IPS-18a (cell line): ENCODE measurements around the gene FSHR.

Experiments
- H3K27ac ChIP-seq: one replicate; pipeline ENCODE4 v1.5.1; 2013; ENCODE audit warnings: low read length
- H3K27me3 ChIP-seq: one replicate; pipeline ENCODE4 v1.6.1; 2013; ENCODE audit warnings: mild to moderate bottlenecking, low read length; ENCODE audit not compliant: control insufficient read depth, insufficient read depth
- H3K36me3 ChIP-seq: one replicate; pipeline ENCODE4 v1.6.1; 2013; ENCODE audit warnings: low read depth, low read length; ENCODE audit not compliant: control insufficient read depth
- H3K4me1 ChIP-seq: one replicate; pipeline ENCODE4 v1.6.1; 2013; ENCODE audit warnings: low read depth, low read length; ENCODE audit not compliant: control insufficient read depth
- H3K4me3 ChIP-seq: one replicate; pipeline ENCODE4 v1.5.1; 2013; ENCODE audit warnings: low read length
- H3K9ac ChIP-seq: one replicate; pipeline ENCODE4 v1.6.1; 2013; ENCODE audit warnings: mild to moderate bottlenecking, low read length, moderate library complexity
- H3K9me3 ChIP-seq: one replicate; pipeline ENCODE4 v1.6.1; 2013; ENCODE audit warnings: low read depth, low read length; ENCODE audit not compliant: control insufficient read depth

FSHR gene

GRCh38 chr2:48938231-48938630, 216.1 kb downstream of the FSHR start:
- Histone ChIP-seq H3K4me1 (peaks cover 5% of the 10 kb centered on the region), H3K27me3 (no peaks in the 10 kb centered on the region), H3K27ac (no peak overlapping the region), H3K36me3 (no peaks in the 10 kb centered on the region), H3K9me3 (no peaks in the 10 kb centered on the region), H3K4me3 (no peak overlapping the region), H3K9ac (no peak overlapping the region)

- H3K27ac ChIP-seq: no peak overlapping the region
- no peak overlapping the region for H3K4me3 ChIP-seq
- no peaks in the 10 kb centered on the region for H3K4me1 ChIP-seq
- no peaks in the 10 kb centered on the region for H3K27me3 ChIP-seq
- no peaks in the 10 kb centered on the region for H3K9me3 ChIP-seq
- no peak overlapping the region for H3K9ac ChIP-seq
- no peaks in the 10 kb centered on the region for H3K36me3 ChIP-seq
Observed at GRCh38 chr2:48934807-48935206, 219.5 kb downstream of the FSHR start.

- no peaks in the 10 kb centered on the region for H3K4me1 ChIP-seq
- H3K4me3 ChIP-seq: no peak overlapping the region
- no peak overlapping the region for H3K9ac ChIP-seq
- no peaks in the 10 kb centered on the region for H3K27me3 ChIP-seq
- no peaks in the 10 kb centered on the region for H3K36me3 ChIP-seq
- H3K9me3 ChIP-seq: no peaks in the 10 kb centered on the region
- H3K27ac ChIP-seq: no peak overlapping the region
Observed at GRCh38 chr2:48933828-48934497, 220.4 kb downstream of the FSHR start.

GRCh38 chr2:48932667-48933066, 221.6 kb downstream of the FSHR start:
- no peaks in the 10 kb centered on the region for H3K4me1 ChIP-seq
- no peak overlapping the region for H3K27ac ChIP-seq
- H3K9me3 ChIP-seq: no peaks in the 10 kb centered on the region
- H3K27me3 ChIP-seq: no peaks in the 10 kb centered on the region
- H3K4me3 ChIP-seq: no peak overlapping the region
- H3K36me3 ChIP-seq: no peaks in the 10 kb centered on the region
- H3K9ac ChIP-seq: no peak overlapping the region

GRCh38 chr2:48929571-48930301, 224.6 kb downstream of the FSHR start:
- Histone ChIP-seq H3K9me3 (no peaks in the 10 kb centered on the region), H3K27ac (no peak overlapping the region), H3K27me3 (no peaks in the 10 kb centered on the region), H3K36me3 (no peaks in the 10 kb centered on the region), H3K4me3 (no peak overlapping the region), H3K4me1 (no peaks in the 10 kb centered on the region), H3K9ac (no peak overlapping the region)

- Histone ChIP-seq H3K4me3 (no peak overlapping the region), H3K27me3 (no peaks in the 10 kb centered on the region), H3K9ac (no peak overlapping the region), H3K27ac (no peak overlapping the region), H3K9me3 (no peaks in the 10 kb centered on the region), H3K4me1 (no peaks in the 10 kb centered on the region), H3K36me3 (no peaks in the 10 kb centered on the region)
Observed at GRCh38 chr2:48927355-48927754, 227.0 kb downstream of the FSHR start.

- no peaks in the 10 kb centered on the region for H3K36me3 ChIP-seq
- no peaks in the 10 kb centered on the region for H3K4me1 ChIP-seq
- no peaks in the 10 kb centered on the region for H3K9me3 ChIP-seq
- no peak overlapping the region for H3K4me3 ChIP-seq
- H3K9ac ChIP-seq: no peak overlapping the region
- H3K27me3 ChIP-seq: no peaks in the 10 kb centered on the region
- H3K27ac ChIP-seq: no peak overlapping the region
Observed at GRCh38 chr2:48915884-48916283, 238.4 kb downstream of the FSHR start.

GRCh38 chr2:48915227-48915626, 239.1 kb downstream of the FSHR start:
- Histone ChIP-seq H3K9ac (no peak overlapping the region), H3K9me3 (no peaks in the 10 kb centered on the region), H3K36me3 (no peaks in the 10 kb centered on the region), H3K27me3 (no peaks in the 10 kb centered on the region), H3K27ac (no peak overlapping the region), H3K4me3 (no peak overlapping the region), H3K4me1 (no peaks in the 10 kb centered on the region)

GRCh38 chr2:48914477-48915089, 239.7 kb downstream of the FSHR start:
- H3K9me3 ChIP-seq: no peaks in the 10 kb centered on the region
- H3K4me3 ChIP-seq: no peak overlapping the region
- H3K36me3 ChIP-seq: no peaks in the 10 kb centered on the region
- no peak overlapping the region for H3K27ac ChIP-seq
- H3K4me1 ChIP-seq: no peaks in the 10 kb centered on the region
- no peaks in the 10 kb centered on the region for H3K27me3 ChIP-seq
- no peak overlapping the region for H3K9ac ChIP-seq
